GM19463 (cell line): ENCODE measurements around the gene SLC7A1.

Source experiments
- ATAC-seq: cut with Tn5 transposase; IDR thresholded peaks from one replicate; pipeline ENCODE4 v1.9.1; 2021; ENCODE audit warnings: mild to moderate bottlenecking, moderate library complexity; ENCODE audit not compliant: unreplicated experiment

SLC7A1 gene

DNA sequence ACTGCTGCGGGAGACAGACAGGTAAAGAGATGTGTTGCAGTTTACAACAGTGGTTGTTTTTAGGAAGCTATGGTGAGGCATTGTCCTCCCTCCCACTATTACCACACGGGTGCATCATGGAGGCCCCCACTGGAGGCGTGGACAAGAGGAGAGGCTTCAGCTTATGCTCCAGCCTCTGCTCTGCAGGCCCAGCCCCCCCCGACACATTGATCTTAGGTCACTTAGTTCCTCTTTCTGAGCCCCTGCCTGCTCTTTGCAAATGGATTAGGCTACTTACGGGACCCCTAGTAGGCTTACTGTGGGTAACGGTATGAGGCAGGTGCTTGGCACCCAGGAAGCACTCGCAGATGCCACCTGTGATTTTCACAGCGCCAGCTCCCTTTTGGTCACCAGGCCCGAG, 123.9 kb downstream of the SLC7A1 start:
- no peak for ATAC-seq

GRCh38 chr13:29465741-29466293, 129.7 kb downstream of the SLC7A1 start:
- no peak for ATAC-seq

DNA sequence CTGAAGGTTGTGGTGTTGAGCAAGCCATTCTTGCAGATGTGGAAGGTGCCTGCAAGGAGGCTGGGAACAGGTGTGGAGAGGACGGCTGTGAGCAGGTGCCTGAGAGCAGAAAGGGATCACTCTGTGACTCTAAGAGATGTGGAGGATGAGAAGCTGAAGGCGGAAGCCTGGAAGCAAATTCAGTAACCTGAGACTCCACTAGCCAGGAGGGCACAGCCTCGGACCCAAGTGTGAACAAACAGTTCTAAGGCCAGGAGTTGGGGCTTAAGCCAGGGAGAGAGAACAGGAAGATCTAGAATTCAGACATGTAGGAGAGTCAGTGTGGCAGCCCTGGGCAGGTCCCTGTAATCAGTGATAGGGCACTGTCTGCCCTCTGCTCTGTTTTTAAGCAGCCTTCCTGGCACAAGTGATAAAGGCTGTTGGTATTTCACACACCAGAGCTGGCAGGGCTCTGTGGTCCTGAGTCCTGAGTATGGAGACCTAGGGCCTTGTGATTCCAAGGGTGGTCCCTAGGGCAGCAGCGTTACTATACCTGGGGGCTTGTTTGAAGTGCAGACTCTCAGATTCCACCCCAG, 131.3 kb downstream of the SLC7A1 start:
- no peak for ATAC-seq

DNA sequence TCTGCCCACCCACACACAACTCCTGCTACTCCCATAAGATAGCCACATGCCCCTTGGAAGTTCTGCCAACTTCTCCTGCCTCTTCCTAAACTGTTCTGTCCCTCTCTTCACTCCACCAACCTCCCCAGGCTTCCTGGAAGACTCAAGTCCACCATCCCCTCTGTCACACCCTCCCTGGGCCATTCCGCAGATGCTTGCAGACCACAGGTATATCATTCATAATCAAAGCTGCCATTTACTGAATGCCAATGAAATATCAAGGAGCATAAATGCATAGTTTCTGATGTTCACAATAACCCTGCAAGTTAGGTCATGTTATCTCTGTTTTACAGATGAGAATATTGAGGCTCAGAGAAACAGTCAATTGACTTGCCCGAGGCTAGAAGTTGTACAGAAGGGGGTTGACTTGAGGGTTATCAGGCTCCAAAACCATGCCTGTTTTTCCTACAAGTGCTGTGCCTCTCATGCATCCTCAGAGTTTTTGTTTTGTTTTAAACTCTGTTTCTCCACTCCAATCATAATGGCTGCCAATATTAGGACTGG, 135.6 kb downstream of the SLC7A1 start:
- no peak for ATAC-seq
